Mucosa of rectum (tissue), 2 donors: Measurements from ENCODE around the gene MEI1.
"Not testable (repeated sequence)": the region's sequence is repeated elsewhere in the genome, so short reads cannot be mapped to it uniquely, and the experiment has no call there.

Experiments
- H3K27ac ChIP-seq, 2 donors: one replicate each; pipeline ENCODE4 v1.7.0; 2013; ENCODE audit warnings: inconsistent platforms in 2 of 2, low read depth in 2 of 2, low read length in 2 of 2
- H3K27me3 ChIP-seq, 2 donors: one replicate each; pipeline ENCODE4 v1.7.0; 2013; ENCODE audit warnings: low read length in 2 of 2; ENCODE audit not compliant: control insufficient read depth in 2 of 2, insufficient read depth in 2 of 2
- H3K36me3 ChIP-seq, 2 donors: one replicate each; pipeline ENCODE4 v1.7.0; 2013; ENCODE audit warnings: low read length in 2 of 2; ENCODE audit not compliant: control insufficient read depth in 2 of 2, insufficient read depth in 2 of 2
- H3K4me1 ChIP-seq, 2 donors: one replicate each; pipeline ENCODE4 v1.7.0; 2013; ENCODE audit warnings: low read length in 2 of 2, mild to moderate bottlenecking in 1 of 2; ENCODE audit not compliant: control insufficient read depth in 2 of 2, insufficient read depth in 2 of 2
- H3K4me3 ChIP-seq, 2 donors: one replicate each; pipeline ENCODE4 v1.7.0; 2013; ENCODE audit warnings: low read length in 2 of 2
- H3K9ac ChIP-seq, 2 donors: one replicate each; pipeline ENCODE4 v1.7.0; 2013; ENCODE audit warnings: low read length in 2 of 2, low read depth in 1 of 2, mild to moderate bottlenecking in 1 of 2
- H3K9me3 ChIP-seq, 2 donors: one replicate each; pipeline ENCODE4 v1.7.0; 2013; ENCODE audit warnings: low read length in 2 of 2; ENCODE audit not compliant: control insufficient read depth in 2 of 2
- donor health status: healthy.
- donor health status: Normal muscosa, but diverticular disease.

Gene MEI1

GRCh38 chr22:41733241-41733640, 33.9 kb downstream of the MEI1 start:
- not testable (repeated sequence) for H3K9ac ChIP-seq, H3K27ac ChIP-seq, H3K36me3 ChIP-seq, H3K9me3 ChIP-seq, H3K27me3 ChIP-seq, H3K4me3 ChIP-seq, H3K4me1 ChIP-seq

DNA sequence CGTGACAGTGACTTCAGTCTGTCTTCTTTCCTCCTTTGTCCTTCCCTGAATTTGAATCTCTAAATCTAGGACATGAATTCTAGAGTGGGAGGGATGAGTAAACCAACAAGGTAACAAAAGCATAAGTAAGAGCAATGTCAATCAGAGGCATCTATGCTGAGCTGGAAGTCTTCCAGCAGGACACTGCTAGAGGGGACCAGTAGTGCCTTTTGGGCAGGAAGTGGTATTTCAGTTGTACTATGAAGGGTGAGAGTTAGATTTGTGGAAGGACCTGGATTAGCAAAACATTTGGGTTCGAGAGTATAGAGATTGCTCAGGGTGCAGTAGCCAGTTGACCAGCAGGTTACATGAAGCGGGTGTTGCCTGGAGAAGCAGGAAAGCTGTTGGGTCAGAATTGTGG, 40.3 kb downstream of the MEI1 start:
- Histone ChIP-seq H3K9ac (no peak overlapping the region), H3K36me3 (no peaks in the 10 kb centered on the region), H3K4me1 (no peaks in the 10 kb centered on the region), H3K9me3 (no peaks in the 10 kb centered on the region), H3K27ac (no peak overlapping the region), H3K4me3 (no peak overlapping the region), H3K27me3 (peaks cover 0 to 3% of the 10 kb centered on the region in 2 donors)

DNA sequence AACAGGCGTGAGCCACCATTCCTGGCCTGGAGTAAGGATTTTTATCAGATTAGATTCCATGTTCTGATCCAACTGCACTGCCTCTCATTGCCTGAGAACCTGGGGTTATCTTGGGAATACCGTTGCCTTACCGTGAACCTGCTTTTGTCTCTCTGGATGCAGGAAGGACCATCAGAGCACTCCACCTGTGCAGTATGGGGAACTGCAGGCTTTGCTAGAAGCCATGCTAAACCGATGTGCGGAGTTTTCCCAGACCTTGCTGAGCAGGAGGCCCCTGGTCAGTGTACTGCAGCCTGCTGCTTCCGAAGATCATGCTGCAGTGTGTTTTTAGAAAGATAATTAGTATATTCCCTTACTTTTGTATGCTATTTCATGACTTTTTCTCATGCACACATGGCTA, 43.6 kb downstream of the MEI1 start:
- Histone ChIP-seq H3K27me3 (peaks cover 3 to 6% of the 10 kb centered on the region in 2 donors), H3K36me3 (no peaks in the 10 kb centered on the region), H3K27ac (no peak overlapping the region), H3K9me3 (no peaks in the 10 kb centered on the region), H3K4me1 (no peaks in the 10 kb centered on the region), H3K4me3 (no peak overlapping the region), H3K9ac (no peak overlapping the region)

DNA sequence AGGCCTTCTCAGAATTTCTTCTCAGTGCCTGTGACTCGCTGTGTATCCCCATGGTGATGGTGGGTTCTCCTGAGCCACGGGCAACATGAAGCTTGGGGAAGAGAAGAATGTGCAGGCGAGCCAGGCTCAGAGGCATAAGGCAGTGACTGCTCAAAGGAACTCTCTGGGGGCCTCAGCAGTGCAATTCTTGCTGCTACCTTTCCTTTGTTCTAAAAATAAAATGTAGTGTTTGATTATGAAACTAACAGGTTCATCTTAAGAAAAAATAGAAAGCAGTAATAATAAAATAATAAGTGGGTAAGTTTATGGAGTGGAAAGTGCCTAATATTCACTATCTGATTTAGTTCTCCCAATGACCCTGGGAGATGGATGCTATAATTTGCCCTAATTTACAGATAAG, 46.7 kb downstream of the MEI1 start:
- H3K27ac ChIP-seq = no peak overlapping the region
- H3K27me3 ChIP-seq = peaks cover 6% of the 10 kb centered on the region in 2 donors
- H3K4me1 ChIP-seq = no peaks in the 10 kb centered on the region
- H3K36me3 ChIP-seq = no peaks in the 10 kb centered on the region
- H3K9ac ChIP-seq = no peak overlapping the region
- H3K9me3 ChIP-seq = no peaks in the 10 kb centered on the region
- H3K4me3 ChIP-seq = no peak overlapping the region

- H3K9me3 ChIP-seq = no peaks in the 10 kb centered on the region
- no peak overlapping the region for H3K9ac ChIP-seq
- peak overlapping the region in 1 of 2 donors; percentile 13 for H3K27ac ChIP-seq
- peaks cover 6% of the 10 kb centered on the region in 2 donors for H3K27me3 ChIP-seq
- no peak overlapping the region for H3K4me3 ChIP-seq
- H3K36me3 ChIP-seq = no peaks in the 10 kb centered on the region
- no peaks in the 10 kb centered on the region for H3K4me1 ChIP-seq
These were observed 47.5 kb downstream of the MEI1 start for GRCh38 chr22:41746567-41747400.

GRCh38 chr22:41752011-41752970, 53.0 kb downstream of the MEI1 start:
- Histone ChIP-seq H3K4me3 (peak overlapping the region in 1 of 2 donors; percentile 2), H3K36me3 (no peaks in the 10 kb centered on the region)

DNA sequence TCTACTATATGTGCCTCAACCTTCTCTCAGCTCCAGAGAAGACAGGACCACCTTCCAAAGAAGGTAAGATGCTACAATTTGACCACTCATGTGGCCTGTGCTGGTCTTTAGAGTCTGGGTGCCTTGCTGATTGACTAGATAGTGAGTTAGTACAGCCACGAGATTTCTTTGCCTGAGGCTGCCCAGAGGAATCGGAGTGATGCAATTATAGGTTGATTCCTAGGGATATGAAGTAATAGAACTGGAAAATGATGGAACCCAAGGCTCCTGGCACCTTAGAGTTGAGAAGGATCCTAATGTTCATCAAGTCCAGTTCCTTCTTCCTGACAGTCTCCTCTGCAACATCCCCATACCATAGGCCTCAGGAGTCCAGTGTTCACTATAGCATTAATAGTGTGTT, 54.7 kb downstream of the MEI1 start:
- no peak overlapping the region for H3K27ac ChIP-seq
- H3K4me3 ChIP-seq = no peak overlapping the region

More at GRCh38 chr22:41752011-41752970, 53.0 kb downstream of the MEI1 start:
- Histone ChIP-seq H3K9ac (no peak overlapping the region), H3K4me1 (no peaks in the 10 kb centered on the region), H3K9me3 (no peaks in the 10 kb centered on the region), H3K27me3 (peaks cover 0 to 3% of the 10 kb centered on the region in 2 donors), H3K27ac (peak overlapping the region; percentile 11 to 31)

DNA sequence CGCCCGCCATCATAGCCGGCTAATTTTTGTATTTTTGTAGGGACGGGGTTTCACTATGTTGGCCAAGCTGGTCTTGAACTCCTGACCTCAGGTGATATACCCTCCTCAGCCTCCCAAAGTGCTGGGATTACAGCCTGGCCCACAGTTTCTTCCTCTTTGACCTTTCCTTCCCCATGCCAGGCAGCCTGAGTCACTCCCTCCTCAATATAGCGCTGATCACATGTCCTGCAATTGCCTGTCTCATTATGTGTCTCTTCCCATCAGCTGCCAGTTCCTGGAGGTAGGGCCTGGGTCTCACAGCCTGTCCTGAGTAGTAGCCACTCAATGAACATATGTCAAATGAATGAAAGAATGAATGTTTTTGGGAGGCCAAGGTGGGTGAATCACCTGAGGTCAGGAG, 58.2 kb downstream of the MEI1 start:
- H3K27me3 ChIP-seq = no peaks in the 10 kb centered on the region
- no peaks in the 10 kb centered on the region for H3K9me3 ChIP-seq
- no peak overlapping the region for H3K27ac ChIP-seq
- H3K9ac ChIP-seq = no peak overlapping the region
- no peaks in the 10 kb centered on the region for H3K36me3 ChIP-seq
- H3K4me1 ChIP-seq = no peaks in the 10 kb centered on the region
- no peak overlapping the region for H3K4me3 ChIP-seq

More for the DNA sequence above, 54.7 kb downstream of the MEI1 start:
- no peak overlapping the region for H3K9ac ChIP-seq
- H3K36me3 ChIP-seq = no peaks in the 10 kb centered on the region
- peaks cover 0 to 3% of the 10 kb centered on the region in 2 donors for H3K27me3 ChIP-seq
- H3K4me1 ChIP-seq = no peaks in the 10 kb centered on the region
- no peaks in the 10 kb centered on the region for H3K9me3 ChIP-seq

GRCh38 chr22:41758231-41758630, 58.9 kb downstream of the MEI1 start:
- H3K4me3 ChIP-seq = no peak overlapping the region
- H3K4me1 ChIP-seq = no peaks in the 10 kb centered on the region
- no peaks in the 10 kb centered on the region for H3K9me3 ChIP-seq
- H3K36me3 ChIP-seq = no peaks in the 10 kb centered on the region
- no peak overlapping the region for H3K9ac ChIP-seq
- H3K27ac ChIP-seq = no peak overlapping the region
- no peaks in the 10 kb centered on the region for H3K27me3 ChIP-seq
